Brain microvascular endothelial cell (primary cell): ENCODE results near the gene TPRN.

Experiments used
- DNase-seq: peaks from one replicate; pipeline ENCODE4 v3.0.0-alpha.2; 2020
- H3K27ac ChIP-seq: fragments of 250-450 bp; sonication (Bioruptor Pico); 2 replicates; pipeline ENCODE4 v1.5.1; 2020; ENCODE audit warnings: mild to moderate bottlenecking, moderate library complexity
- H3K27me3 ChIP-seq: fragments of 250-450 bp; sonication (Bioruptor Pico); replicated peaks from 2 replicates; pipeline ENCODE4 v1.5.1; 2020; ENCODE audit warnings: mild to moderate bottlenecking
- H3K36me3 ChIP-seq: fragments of 250-450 bp; sonication (Bioruptor Pico); replicated peaks from 2 replicates; pipeline ENCODE4 v1.5.1; 2020; ENCODE audit warnings: mild to moderate bottlenecking
- H3K4me3 ChIP-seq: 2 replicates; pipeline ENCODE4 v1.5.1; 2011; ENCODE audit warnings: low read depth, mild to moderate bottlenecking, control low read depth, low read length, moderate library complexity
- in situ Hi-C: cut with HindIII; loops from 2 replicates; pipeline ENCODE4 v1.10.0; 2017; ENCODE audit warnings: low sequenced_read_pairs, low pct_ligation_motif_present
- TF ChIP-seq, protein P1 (sequence below): IDR thresholded peaks from 2 replicates; pipeline ENCODE4 v1.5.1; 2011; ENCODE audit warnings: low read depth, mild to moderate bottlenecking, moderate library complexity, low read length, control low read depth, inconsistent platforms; ENCODE audit errors: missing control alignments

The TPRN gene

DNA sequence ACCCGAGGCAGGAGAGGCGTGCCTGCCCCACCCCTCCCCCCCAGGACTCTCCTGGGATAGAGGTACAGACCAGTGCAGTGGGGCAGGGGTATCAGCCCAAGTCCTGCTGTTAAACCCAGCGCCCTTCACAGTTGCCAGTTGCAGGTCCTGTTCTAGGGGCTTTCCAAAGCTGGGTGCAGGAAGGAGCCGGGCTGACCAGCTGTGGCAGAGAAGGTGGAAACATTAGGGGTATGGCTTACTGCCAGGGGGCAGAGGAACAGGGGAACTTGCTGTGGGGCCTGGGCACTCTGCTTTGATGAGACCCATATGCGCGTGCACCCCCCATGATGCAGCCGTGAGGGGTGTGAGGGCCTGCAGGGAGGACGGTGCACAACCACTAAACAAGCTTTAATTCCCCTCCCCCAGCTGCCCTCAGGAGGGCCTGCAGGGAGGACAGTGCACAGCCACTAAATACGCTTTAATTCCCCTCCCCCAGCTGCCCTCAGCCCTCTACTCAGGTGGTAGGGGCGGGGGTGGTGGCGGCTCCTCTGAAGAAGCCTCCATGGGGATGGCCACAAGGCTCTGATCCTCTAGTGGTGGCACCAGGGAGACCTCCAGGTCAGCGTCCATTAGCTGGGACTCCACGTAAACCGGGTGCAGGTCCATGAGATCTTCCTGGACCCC lies 29.9 kb downstream of the TPRN start:
- Histone ChIP-seq H3K36me3 (no peaks in the 10 kb centered on the region), H3K4me3 (no peak overlapping the region), H3K27ac (no peak overlapping the region), H3K27me3 (peaks cover 61% of the 10 kb centered on the region)
- TF ChIP-seq, protein P1, sequence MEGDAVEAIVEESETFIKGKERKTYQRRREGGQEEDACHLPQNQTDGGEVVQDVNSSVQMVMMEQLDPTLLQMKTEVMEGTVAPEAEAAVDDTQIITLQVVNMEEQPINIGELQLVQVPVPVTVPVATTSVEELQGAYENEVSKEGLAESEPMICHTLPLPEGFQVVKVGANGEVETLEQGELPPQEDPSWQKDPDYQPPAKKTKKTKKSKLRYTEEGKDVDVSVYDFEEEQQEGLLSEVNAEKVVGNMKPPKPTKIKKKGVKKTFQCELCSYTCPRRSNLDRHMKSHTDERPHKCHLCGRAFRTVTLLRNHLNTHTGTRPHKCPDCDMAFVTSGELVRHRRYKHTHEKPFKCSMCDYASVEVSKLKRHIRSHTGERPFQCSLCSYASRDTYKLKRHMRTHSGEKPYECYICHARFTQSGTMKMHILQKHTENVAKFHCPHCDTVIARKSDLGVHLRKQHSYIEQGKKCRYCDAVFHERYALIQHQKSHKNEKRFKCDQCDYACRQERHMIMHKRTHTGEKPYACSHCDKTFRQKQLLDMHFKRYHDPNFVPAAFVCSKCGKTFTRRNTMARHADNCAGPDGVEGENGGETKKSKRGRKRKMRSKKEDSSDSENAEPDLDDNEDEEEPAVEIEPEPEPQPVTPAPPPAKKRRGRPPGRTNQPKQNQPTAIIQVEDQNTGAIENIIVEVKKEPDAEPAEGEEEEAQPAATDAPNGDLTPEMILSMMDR: no peak
- no peak for DNase-seq
- in situ Hi-C loops: no loop called here

DNA sequence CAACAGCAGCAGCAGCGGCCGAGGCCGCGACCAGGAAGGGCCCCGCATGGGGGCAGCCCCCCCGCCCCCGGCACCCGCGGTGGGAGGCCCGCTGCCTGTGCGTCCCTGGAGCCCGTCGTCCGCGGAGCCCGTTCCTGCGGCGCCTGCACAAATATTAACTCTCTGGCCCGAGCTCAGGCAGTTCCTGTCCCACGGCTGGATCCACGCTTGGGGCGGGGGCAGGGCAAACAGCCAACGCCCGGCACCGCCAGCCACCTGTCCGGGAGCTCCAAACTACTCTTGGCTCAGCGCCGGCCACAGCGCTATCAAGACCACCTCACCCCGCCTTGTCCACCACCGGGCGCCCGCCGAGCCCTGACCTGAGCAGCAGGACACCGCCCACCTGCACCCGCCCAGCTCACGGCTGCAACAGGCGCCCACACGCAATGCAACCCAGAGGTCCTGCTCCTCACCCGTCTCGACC lies 30.6 kb downstream of the TPRN start, which contains the start of gene LRRC26:
Gene LRRC26, minus strand, starts transcription at position 156 of the 463 bp plus-strand sequence. Its CDS starts 108 bp downstream, at position 48.
- Histone ChIP-seq H3K27me3 (peaks cover 68% of the 10 kb centered on the region), H3K36me3 (no peaks in the 10 kb centered on the region), H3K4me3 (no peak within 1 kb of the TSS), H3K27ac (no peak within 1 kb of the TSS)
- no peak for DNase-seq
- in situ Hi-C loops: no loop called here
- TF ChIP-seq, protein P1: no peak

DNA sequence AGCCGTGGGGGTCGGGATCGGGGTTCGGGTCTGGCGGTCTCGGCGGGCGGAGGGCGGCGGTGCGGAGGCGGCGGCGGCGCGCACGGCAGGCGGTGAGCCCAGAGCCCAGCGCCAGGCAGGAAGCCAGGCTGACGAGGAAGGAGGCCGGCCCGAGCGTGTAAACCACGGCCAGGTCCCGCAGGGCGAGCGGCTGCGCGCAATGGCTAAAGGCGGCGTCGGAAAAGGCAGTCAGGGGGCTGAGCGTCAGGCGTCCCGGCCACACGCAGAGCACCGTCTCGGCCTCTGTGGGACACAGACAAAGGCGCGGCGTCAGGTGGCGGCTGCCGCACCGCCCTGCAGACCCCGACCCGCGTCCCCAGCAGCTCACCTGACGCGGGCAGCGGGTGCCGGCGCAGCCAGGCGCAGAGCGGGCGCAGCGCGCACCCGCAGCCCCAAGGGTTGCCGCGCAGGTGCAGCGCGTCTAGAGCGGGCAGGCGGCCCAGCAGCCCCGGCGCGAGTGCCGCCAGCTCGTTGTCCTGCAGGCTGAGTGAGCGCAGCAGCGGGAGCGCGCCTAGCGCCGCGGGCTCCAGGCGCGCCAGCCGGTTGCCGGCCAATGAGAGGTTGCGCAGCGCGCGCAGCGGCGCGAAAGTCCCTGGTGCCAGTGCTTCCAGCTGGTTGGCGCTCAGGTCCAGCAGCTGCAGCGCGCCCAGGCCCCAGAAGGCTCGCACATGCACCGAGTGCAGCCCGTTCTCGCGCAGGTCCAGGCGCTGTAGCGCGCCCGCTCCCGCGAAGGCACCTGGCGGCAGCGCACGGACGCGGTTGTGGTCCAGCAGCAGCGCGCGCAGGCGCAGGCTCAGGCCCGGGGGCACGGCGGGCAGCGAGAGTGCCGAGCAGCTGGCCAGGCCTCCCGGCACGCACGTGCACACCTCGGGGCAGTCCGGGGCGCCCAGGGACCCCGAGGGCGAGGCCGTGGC lies 31.4 kb downstream of the TPRN start:
- no peaks in the 10 kb centered on the region for H3K36me3 ChIP-seq
- no peak overlapping the region for H3K4me3 ChIP-seq
- in situ Hi-C loops: no loop called here
- H3K27ac ChIP-seq: no peak overlapping the region
- DNase-seq: peak; percentile 7
- H3K27me3 ChIP-seq: peaks cover 75% of the 10 kb centered on the region
- TF ChIP-seq, protein P1: no peak

DNA sequence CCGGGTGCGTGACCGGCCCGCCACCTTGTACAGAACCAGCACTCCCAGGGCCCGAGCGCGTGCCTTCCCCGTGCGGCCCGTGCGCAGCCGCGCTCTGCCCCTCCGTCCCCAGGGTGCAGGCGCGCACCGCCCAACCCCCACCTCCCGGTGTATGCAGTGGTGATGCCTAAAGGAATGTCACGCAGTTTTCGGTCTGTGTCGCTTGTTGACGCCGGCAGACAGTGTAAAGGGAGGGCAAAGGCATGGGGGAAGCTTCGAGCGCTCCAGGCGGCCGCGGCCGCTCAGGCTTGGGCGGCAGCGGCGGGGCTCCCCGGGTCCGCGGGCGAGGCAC lies 32.0 kb downstream of the TPRN start:
- Histone ChIP-seq H3K27ac (no peak overlapping the region), H3K27me3 (peaks cover 78% of the 10 kb centered on the region), H3K36me3 (no peaks in the 10 kb centered on the region), H3K4me3 (no peak overlapping the region)
- no peak for DNase-seq
- in situ Hi-C loops: no loop called here
- TF ChIP-seq, protein P1: no peak

DNA sequence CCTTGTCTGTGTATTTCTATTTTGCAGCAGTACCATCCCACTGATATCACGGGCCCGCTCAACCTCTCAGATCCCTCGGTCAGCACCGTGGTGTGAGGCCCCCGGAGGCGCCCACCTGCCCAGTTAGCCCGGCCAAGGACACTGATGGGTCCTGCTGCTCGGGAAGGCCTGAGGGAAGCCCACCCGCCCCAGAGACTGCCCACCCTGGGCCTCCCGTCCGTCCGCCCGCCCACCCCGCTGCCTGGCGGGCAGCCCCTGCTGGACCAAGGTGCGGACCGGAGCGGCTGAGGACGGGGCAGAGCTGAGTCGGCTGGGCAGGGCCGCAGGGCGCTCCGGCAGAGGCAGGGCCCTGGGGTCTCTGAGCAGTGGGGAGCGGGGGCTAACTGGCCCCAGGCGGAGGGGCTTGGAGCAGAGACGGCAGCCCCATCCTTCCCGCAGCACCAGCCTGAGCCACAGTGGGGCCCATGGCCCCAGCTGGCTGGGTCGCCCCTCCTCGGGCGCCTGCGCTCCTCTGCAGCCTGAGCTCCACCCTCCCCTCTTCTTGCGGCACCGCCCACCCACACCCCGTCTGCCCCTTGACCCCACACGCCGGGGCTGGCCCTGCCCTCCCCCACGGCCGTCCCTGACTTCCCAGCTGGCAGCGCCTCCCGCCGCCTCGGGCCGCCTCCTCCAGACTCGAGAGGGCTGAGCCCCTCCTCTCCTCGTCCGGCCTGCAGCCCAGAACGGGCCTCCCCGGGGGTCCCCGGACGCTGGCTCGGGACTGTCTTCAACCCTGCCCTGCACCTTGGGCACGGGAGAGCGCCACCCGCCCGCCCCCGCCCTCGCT lies 32.6 kb downstream of the TPRN start:
- Histone ChIP-seq H3K4me3 (no peak overlapping the region), H3K27me3 (peaks cover 81% of the 10 kb centered on the region), H3K27ac (no peak overlapping the region), H3K36me3 (no peaks in the 10 kb centered on the region)
- TF ChIP-seq, protein P1: no peak
- no peak for DNase-seq
- in situ Hi-C loops: no loop called here
